HG02642 (cell line): ENCODE measurements around the gene ANKMY1.

Experiments
- ATAC-seq: cut with Tn5 transposase; IDR thresholded peaks from one replicate; pipeline ENCODE4 v1.9.1; 2021; ENCODE audit warnings: mild to moderate bottlenecking; ENCODE audit not compliant: unreplicated experiment, poor library complexity

The ANKMY1 gene

DNA sequence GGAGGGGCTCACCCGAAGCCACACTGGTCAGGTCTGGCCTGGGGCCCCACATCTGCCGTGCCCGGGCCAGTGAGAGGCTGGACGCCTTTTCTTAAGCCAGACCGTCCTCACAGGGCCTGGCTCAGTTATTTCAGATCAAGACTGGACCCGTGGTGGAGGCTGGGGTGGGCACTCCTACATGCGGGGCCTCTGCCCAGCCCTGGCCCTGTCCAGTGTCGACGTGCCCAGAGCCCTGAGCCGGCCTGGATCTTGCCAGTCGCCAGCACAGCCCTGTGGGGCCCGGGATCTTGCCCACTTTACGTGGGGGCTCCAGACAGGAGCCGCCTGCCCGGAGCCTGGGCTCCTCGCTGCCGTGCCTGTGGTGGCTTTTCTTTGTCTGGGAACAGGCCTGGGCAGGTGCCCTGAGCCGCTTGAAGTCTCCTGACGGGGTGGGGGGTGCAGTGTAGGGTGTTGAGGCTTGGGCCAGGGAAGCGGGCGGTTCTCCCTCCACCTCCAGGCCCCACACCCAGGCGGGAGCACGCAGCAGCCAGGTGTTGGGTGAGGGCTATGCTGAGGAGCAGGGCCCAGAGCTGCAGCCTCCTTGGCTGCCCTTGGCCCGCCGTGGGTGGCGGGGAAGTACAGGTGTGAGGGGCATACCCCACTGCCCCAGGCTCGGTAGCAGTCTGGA, 116.3 kb downstream of the ANKMY1 start:
- no peak for ATAC-seq

DNA sequence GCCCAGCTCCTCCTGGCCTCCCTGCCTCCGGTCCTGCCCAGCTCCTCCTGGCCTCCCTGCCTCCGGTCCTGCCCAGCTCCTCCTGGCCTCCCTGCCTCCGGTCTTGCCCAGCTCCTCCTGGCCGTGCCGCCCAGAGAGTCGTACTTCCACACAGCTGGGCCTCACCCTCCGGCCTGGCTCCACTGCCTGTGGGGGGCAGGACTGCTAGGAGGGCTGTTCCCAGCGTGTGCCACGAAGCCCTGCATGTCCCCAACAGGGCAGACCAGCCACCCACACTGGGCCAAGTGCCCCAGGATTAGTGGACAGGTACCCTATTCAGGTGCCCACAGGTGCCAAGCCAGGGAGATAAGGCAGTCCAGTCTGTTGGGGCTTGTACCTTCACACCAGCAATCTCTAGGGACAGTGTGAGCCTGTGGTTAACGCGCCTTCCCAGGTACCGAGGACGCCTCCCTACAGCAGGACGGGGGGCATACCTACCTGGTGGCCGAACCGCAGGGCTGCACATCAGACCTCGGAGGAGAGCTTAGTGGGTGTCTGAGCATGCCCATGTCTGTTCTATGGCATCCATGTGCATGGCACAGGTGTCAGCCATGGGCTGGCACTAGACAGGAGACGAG, 117.0 kb downstream of the ANKMY1 start:
- ATAC-seq, result no peak

DNA sequence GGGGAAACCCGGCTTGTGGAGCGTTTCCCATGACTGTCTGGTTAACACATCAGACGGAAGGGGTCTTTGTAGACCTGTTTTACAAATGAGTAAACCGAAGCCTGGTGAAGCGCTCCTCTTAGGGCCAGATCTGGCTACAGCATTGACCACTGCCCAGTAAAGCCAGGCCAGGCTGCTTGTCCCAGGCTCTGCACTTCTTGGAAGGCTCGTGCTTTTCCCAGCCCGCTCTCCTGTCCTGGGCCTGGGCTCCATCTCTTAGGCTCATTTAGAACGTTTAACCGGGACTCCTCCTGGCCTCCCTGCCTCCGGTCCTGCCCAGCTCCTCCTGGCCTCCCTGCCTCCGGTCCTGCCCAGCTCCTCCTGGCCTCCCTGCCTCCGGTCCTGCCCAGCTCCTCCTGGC, 117.5 kb downstream of the ANKMY1 start:
- no peak for ATAC-seq

DNA sequence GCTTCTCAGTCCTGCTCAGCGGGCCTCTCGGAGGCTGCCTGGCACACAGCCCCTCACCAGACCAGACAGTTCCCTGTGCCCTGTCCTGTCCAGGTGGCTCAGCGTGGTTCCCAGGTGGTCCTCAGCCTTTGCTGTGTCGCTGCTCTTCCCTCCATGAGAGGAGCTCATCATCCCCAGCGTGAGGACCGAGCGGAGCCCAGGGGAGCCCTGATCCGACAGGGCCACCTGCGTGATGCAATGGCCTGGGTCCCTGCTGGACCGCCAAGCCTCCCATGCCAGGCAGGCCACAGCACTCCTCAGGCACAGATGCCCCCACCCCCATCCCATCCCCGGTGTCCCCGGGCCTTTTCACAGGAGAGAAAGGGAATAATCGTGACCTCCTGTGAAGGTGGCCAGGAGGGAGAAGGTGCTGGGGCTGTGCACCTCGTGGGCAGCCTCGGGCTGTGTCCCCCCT, 118.1 kb downstream of the ANKMY1 start:
- ATAC-seq, result no peak

DNA sequence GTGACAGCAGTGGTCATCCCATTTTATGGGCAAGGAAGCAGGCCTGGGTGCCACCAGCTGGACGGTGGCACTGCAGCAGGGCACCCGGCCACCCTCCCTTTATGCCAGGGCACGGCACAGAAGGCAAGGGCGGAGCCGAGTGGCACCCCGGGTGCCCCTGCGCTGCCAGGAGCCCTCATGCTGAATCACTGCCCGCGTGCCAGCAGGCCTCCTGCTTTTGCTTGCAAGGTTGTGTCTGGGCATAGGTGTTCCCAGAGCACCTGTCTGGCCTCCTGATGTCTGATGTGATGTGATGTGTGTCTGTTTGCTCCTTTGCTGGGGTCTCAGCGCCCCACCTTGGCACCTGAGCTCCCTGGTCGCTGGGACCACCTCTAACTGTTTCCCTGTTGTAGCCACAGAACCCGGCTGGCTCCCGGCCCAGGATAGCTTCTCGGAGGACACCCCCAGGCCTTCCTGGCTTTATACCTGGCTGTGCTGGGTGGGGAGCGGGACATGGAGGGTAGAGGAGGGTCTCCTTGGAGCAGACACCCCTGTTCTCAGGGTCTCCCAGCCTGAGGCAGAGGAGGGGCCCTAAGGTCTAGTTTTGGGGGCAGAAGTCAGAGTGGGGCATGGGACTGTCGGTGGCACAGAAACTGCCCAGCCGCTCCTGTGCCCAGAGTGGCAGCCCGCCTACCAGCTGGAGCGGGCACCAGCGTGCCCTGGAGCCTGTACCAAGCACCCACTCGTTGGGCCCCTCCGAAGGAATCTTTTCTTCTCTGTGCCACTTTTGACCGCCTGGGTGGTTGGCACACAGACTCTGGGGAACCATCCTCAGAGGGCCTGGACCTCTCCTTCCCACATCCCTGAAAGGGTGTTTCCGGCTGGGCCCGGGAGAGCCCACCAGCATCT, 118.7 kb downstream of the ANKMY1 start:
- no peak for ATAC-seq

DNA sequence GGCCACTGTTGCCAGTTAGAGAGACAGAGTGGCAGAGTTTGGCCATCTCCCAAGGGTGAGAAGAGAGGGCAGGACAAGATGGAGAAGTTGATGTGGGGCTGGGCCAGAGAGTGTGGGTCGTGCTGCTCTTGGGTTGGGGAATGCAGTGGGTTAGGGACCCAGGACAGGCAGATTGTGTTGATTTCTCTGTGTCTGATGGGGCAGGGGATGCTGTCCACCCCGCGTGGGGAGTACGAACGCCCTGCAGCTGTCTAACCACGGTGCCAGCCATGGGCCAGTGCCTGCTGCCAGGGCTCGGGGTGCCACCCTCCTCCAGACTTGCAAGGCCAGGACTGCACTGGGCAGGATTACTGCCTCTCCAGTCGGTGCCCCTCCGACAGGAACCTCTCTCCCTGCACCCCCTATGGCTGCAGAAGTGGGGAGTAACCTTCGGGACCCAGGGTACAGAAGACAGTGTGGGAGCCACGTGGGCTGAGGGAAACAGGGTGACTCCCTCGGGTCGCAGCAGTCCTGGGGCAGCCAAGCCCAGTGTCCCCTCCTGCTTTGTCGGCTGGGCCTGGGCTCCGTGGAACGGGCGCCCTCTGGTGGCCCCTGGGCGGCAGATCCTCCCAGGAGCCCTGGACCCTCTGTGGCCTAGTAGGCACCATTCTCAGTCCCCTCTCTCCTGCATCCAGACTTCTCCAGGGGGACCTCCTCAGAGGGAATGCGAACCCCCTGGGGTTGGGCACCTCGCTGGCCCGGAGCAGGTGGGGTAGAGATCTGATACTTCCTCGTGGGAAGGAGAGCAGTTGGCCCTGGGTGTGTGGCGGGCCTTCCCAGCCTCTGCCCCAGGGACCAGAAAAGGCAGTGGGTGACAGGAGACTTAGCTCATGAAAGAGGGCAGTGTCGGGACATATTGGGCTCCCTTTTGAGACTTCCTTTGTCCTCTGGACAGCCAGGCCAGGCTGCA, 119.7 kb downstream of the ANKMY1 start:
- ATAC-seq, result no peak

DNA sequence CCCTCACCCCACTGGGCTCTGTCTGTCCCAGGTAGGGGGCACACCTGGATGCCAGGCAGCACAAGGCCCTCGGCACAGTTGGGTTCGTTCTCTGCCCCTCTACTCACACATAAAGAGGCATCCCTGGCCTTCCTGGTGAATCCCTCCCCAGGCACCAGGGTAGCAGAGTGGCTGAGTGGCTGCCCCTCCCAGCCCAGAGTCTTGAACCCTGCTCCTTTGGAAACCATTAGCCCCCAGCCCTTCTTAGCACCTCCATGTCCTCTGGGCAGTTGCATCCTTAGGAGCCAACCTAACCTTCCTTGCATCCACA, 120.3 kb downstream of the ANKMY1 start:
- no peak for ATAC-seq

DNA sequence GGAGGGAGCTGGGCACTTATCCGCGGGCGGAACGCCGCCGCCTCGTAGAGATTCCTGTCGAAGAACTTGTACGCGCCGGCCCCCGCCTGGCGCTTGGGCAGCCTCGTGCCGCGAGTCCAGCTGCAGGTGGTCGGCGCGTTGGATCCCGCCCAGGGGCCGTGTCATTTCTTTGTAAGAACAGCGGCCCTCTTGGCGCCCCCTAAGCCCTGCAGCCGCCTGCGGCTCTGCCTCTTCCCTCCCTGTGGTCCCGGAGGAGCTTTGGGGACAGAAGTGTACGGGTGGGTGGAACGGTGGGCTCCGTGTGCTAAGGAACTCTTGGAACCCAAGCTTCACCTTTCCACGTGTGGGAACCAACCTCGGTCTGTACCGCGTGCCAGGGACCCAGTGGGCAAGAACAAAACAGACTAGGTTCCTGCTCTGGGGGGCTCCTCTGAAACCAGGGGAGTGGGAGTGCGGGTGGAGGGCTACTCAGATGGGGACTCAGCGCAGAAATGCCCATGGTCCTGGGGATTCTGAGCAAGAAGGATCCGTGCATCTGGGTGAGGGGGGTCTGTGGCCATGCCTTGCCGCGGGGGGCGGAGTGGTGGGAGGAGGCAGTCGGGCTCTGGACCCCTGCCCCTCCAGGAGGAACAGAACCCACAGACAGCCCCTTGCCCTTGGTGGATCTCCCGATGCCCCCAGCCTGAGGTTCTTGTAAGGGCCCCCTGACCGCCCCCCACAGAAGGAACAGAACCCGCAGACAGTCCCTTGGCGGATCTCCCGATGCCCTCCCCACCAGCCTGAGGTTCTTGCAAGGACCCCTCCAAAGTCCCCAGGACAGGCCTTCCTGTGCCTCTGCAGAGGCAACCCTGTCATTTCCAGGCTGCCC, 120.9 kb downstream of the ANKMY1 start:
- no peak for ATAC-seq

DNA sequence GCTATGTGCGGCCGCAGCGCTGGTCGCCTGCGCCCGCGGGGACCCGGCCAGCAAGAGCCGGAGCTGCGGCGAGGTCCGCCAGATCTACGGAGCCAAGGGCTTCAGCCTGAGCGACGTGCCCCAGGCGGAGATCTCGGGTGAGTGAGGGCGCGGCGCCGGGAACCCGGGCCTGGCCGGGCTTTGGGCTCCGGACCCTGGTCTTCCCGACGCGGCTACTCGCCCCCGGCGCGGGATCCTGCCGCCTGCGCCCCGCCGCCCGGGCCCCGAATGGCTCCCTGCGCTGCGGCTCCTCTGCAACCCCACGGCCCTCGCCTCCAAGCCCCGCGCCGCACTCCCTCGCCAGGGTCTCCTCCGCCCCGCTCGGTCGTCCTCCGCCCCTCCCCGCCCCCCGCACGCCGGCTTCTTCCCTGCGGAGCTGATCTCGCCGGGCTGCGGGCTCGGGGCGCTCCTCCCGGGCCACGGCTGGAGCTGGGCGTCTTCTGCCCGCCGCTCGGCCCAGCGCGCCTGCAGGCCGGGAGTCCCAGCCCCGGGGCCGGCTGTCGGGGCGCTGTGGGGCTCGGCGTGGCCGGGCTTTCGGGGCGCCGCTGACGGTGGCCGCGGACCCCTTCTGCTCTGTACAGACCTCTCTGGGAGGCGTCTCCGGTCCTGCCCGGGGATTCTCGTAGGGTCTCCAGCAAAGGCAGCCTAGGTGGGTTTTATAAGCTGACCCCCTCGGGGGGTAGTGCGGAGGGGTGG, 121.7 kb downstream of the ANKMY1 start:
- ATAC-seq, result peak; percentile 13

DNA sequence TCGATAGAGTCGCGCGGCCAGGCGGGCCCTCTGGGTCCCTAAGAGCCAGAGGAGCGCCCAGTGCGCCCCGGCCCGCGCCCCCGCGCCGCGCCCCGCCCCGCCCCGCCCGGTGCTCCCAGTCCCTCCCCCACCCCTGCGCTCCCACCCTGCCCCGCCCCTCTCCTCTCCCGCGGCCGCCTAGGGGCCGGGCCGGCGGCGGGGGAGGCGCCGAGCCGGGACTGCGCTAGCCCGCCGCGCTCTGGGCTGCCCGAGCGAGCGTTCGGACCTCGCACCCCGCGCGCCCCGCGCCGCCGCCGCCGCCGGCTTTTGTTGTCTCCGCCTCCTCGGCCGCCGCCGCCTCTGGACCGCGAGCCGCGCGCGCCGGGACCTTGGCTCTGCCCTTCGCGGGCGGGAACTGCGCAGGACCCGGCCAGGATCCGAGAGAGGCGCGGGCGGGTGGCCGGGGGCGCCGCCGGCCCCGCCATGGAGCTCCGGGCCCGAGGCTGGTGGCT, 122.3 kb downstream of the ANKMY1 start, which contains the start of gene GPC1:
Gene GPC1, plus strand, starts transcription at position 207 of the 491 bp plus-strand sequence. Its CDS starts 256 bp downstream, at position 463.
- ATAC-seq, result peak; percentile 57

DNA sequence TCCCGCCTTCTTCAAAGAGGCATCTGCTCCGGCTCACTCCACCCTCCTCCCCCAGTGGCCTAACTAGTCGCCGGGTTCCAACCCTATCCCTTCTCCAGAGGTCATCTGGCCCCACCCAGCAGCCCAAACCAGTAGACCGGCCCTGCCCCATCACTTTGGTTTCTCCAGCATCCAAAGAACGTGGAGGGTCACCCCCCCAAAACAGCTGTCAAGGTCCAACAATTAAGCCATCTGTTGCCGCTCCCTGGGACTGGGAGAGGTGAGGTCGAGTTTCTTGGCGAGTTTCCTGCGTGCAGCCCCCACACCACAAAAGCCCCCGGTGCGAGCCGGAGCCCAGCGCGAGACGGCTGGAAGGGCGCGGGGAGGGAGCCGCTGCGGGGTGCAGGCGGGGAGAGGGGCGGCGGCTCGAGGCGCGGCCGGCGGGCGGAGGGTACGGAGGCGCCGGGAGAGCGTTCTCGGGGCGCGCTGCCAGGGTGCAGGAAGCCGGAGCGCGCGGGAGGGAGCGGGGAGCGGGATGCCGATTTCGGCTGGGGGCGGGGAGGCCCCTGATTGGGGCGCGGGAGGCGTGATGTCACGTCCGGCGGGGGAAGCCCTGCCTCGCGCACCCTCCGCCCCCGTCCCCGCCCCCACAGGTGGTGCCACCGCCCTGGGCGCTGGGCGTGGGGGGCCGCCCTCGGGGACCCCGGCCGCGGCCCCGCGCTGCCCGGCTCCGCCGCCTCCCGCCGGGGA, 122.9 kb downstream of the ANKMY1 start:
- ATAC-seq, result peak; percentile 54

DNA sequence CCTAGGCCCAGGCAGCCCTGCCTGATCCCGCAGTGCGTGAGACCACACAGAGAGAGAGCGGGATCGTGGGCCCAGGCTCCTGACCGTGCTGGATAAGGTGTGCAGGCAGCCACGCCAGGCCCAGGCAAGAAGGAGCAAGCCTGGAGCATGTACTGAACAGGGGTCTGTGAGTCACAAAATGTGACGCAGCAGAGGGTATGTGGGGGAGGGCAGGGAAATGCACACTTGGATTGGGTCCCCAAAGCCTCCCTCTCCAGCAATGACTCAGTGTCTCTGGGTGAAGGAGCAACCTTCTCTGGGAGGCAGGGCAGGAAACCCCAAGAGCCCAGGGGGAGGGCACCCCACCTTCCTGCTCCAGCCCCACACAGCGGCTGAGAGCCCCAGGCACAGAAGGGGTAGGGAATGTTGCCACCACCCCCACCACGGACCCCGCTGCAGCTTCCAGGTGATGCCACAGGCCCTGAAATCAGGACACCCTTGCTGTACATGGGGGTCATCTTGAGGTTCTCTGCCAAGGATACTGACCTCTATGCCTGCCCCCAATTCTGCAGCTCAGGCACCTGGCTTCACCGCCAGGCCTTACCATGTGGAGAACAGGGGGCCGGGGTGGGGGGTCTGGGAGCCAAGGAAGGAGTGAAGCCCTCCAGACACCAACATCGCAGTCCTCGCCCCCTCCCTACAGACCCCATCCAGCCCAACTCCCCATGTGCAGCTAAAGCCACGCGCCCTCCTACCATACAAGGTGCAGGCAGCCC, 123.6 kb downstream of the ANKMY1 start:
- ATAC-seq, result no peak

DNA sequence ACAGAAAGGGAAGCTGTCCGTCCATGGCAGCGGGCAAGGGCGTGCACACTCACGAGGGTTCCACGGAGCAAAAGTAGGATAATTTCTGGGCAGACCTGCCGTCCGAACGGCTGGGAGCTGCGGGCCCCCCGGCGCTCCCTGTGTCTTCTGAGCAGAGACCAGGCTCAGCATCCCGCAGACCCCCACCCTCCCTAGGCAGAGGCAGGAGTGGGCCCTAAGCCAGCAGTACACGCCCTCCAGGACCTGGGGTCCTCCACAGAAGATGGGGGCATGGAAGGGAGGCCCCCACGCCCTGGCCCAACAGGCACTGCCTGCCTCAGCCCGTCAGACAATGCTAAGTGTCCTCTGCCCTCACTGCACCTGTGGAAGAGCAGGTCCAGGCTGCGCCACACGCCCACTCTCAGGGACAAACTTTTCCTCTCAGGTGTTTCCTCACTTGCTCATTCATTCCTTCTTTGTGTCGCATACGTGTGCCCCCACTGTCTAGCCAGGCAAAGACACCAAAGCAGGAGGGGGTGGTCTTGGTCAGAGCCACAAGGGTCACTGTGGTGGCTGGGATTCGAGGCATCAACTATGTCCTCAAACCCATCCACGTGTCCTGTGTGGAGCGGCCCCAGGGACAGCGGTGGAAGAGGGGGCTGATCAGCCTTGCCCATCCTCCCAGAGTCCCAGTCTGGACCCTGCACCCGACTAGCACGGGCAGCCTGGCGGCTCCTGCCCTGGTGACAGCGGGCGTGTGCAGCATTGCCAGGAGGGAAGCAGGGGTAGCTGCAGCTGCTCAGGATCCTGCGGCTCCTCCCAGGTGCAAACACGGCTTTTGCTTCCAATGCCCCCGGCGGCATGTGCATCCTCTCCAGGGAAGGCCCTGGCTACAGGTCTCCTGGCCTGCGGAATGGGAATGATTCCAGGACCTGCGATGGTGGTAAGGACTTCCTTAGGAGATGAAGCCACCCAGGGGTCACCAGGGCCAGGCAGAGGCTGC, 124.7 kb downstream of the ANKMY1 start:
- ATAC-seq, result no peak

DNA sequence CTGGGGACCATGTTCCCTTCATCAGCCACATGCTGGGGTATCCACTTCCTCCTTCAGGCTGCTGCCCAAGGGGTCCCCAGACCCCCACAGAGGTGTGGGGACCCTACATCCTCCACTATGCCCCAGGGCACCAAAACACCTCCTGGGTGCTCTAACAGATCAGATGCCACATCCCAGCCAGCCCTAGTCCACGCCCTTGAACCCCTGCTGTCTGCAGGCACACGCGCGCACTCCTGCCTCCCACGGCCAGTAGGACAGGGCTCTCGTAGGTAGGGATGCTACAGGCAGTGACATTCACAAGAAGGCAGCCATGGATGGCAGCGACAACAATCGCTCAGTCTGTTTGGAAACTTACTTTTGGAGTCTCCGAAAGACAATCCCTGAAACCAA, 125.4 kb downstream of the ANKMY1 start:
- ATAC-seq, result no peak

DNA sequence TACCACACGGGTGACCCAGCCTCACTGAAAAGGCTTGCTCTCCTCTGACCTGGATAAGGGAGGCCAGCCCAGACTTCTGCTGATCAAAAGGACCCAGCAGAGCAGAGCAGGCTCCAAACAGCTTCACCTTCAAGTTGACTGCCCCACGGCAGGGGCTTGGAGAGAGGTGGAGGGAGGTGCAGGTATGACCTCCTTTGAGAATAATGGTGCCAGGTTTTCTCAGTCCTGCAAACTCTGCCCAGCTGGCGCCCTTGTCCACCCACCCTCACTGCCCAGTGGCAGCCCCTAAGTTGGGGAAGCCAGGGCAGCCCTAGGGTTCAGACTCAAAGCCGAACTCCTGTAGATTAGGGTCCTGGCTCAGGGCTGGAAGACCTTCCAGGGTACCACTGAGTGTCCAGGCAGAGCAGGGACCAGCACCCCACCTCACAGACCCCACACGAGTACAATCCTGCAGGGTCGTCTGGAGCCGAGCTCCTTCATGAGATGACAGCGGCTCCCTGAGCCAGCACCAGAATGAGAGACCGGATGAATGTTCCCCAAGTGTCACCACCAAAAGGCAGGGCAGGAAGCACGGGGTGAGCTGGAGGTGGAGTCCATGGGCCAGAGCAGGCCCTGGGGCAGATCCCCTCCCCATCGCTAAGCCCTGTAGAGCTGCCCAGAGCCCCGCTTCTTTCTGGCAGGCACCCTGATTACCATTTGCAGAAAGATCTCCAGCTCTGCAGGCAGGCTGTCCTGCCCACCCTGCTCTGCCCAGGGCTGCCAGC, 125.9 kb downstream of the ANKMY1 start:
- ATAC-seq, result no peak
